Raji (cell line): ENCODE measurements around the gene PCSK6.

Source experiments
- POLR2A ChIP-seq: IDR thresholded peaks from 2 replicates; pipeline ENCODE4 v1.6.1; 2011; ENCODE audit warnings: low read depth, low read length, control low read depth; ENCODE audit not compliant: insufficient read depth

Gene PCSK6

GRCh38 chr15:101486696-101487459 is 2.6 kb downstream of the PCSK6 start:
- no peak for TF ChIP-seq POLR2A

- no peak for TF ChIP-seq POLR2A
Measured at GRCh38 chr15:101483462-101483861, 6.0 kb downstream of the PCSK6 start.

GRCh38 chr15:101482526-101483371 is 6.8 kb downstream of the PCSK6 start:
- no peak for TF ChIP-seq POLR2A

- no peak for TF ChIP-seq POLR2A
Measured at GRCh38 chr15:101481917-101482525, 7.5 kb downstream of the PCSK6 start.

- no peak for TF ChIP-seq POLR2A
Measured at GRCh38 chr15:101481381-101481705, 8.2 kb downstream of the PCSK6 start.

GRCh38 chr15:101480613-101481380 is 8.7 kb downstream of the PCSK6 start:
- no peak for TF ChIP-seq POLR2A

GRCh38 chr15:101479851-101480612 is 9.5 kb downstream of the PCSK6 start:
- no peak for TF ChIP-seq POLR2A

GRCh38 chr15:101479342-101479845 is 10.1 kb downstream of the PCSK6 start:
- no peak for TF ChIP-seq POLR2A

- no peak for TF ChIP-seq POLR2A
Measured at GRCh38 chr15:101478701-101479341, 10.7 kb downstream of the PCSK6 start.

GRCh38 chr15:101477851-101478362 is 11.6 kb downstream of the PCSK6 start:
- no peak for TF ChIP-seq POLR2A

- no peak for TF ChIP-seq POLR2A
Measured at GRCh38 chr15:101476756-101477155, 12.8 kb downstream of the PCSK6 start.

GRCh38 chr15:101474983-101475382 is 14.5 kb downstream of the PCSK6 start:
- no peak for TF ChIP-seq POLR2A

- TF ChIP-seq POLR2A = no peak
Measured at GRCh38 chr15:101474233-101474632, 15.3 kb downstream of the PCSK6 start.

GRCh38 chr15:101472033-101472432 is 17.5 kb downstream of the PCSK6 start:
- TF ChIP-seq POLR2A = no peak
